CD4-positive, alpha-beta T cell treated with Interleukin-10 for 1 hour (primary cell): Measurements from ENCODE around the gene WDFY4.
A peak's percentile ranks its signal among the peaks of the same experiment; 100 is the strongest.

Experiments
- DNase-seq: peaks from one replicate; pipeline ENCODE4 v3.0.0-alpha.2; 2020

The WDFY4 gene

GRCh38 chr10:48655411-48656240 lies 29.0 kb upstream of the WDFY4 start:
- DNase-seq, result no peak

GRCh38 chr10:48656241-48656913 lies 28.3 kb upstream of the WDFY4 start:
- DNase-seq, result peak; percentile 81

- no peak for DNase-seq
These were observed 27.8 kb upstream of the WDFY4 start for GRCh38 chr10:48656914-48657305.

GRCh38 chr10:48657416-48657815 lies 27.3 kb upstream of the WDFY4 start:
- DNase-seq, result no peak

- peak; percentile 50 for DNase-seq
These were observed 26.3 kb upstream of the WDFY4 start for GRCh38 chr10:48658243-48658974.

- no peak for DNase-seq
These were observed 25.8 kb upstream of the WDFY4 start for GRCh38 chr10:48658975-48659269.

- no peak for DNase-seq
These were observed 24.9 kb upstream of the WDFY4 start for GRCh38 chr10:48659790-48660189.

- DNase-seq, result no peak
These were observed 23.2 kb upstream of the WDFY4 start for GRCh38 chr10:48661441-48661840.

- no peak for DNase-seq
These were observed 16.6 kb upstream of the WDFY4 start for GRCh38 chr10:48667960-48668590.

GRCh38 chr10:48670978-48671913 lies 13.4 kb upstream of the WDFY4 start:
- DNase-seq, result no peak

GRCh38 chr10:48671914-48672595 lies 12.6 kb upstream of the WDFY4 start:
- no peak for DNase-seq

GRCh38 chr10:48672596-48673265 lies 11.9 kb upstream of the WDFY4 start:
- no peak for DNase-seq

- no peak for DNase-seq
These were observed 7.0 kb upstream of the WDFY4 start for GRCh38 chr10:48677625-48678024.

- no peak for DNase-seq
These were observed 6.6 kb upstream of the WDFY4 start for GRCh38 chr10:48678041-48678440.

- no peak for DNase-seq
These were observed 2.9 kb upstream of the WDFY4 start for GRCh38 chr10:48681740-48682139.

- DNase-seq, result no peak
These were observed 2.4 kb upstream of the WDFY4 start for GRCh38 chr10:48682265-48682664.

- no peak for DNase-seq
These were observed 1.2 kb upstream of the WDFY4 start for GRCh38 chr10:48683424-48683823.

- DNase-seq, result no peak
These were observed 805 bp upstream of the WDFY4 start for GRCh38 chr10:48683868-48684267.

GRCh38 chr10:48684463-48684791 lies 246 bp upstream of the WDFY4 start:
- DNase-seq, result no peak

GRCh38 chr10:48685731-48686130 lies 1.1 kb downstream of the WDFY4 start:
- DNase-seq, result no peak
